Activated CD8-positive, alpha-beta memory T cell treated with anti-CD3 and anti-CD28 coated beads, Interleukin-2, amount 50 U/mL, for 1 hour (primary cell): ENCODE measurements around the gene EFCAB11.
A peak's percentile ranks its signal among the peaks of the same experiment; 100 is the strongest.

Source experiments
- DNase-seq: peaks from one replicate; pipeline ENCODE4 v3.0.0-alpha.2; 2020; ENCODE audit errors: extremely low read depth

Gene EFCAB11

GRCh38 chr14:89954070-89955021 is at the start of gene EFCAB11:
Gene EFCAB11 (minus strand): TSS chr14:89954730. CDS start chr14:89954660, 70 bp downstream.
- peak; percentile 92 for DNase-seq

- DNase-seq = no peak
Observed at GRCh38 chr14:90003526-90004307, 49.2 kb upstream of the EFCAB11 start.

- no peak for DNase-seq
Observed at GRCh38 chr14:90000935-90001334, 46.4 kb upstream of the EFCAB11 start.

- no peak for DNase-seq
Observed at GRCh38 chr14:89996963-89997362, 42.4 kb upstream of the EFCAB11 start.

GRCh38 chr14:89992273-89992672 is 37.7 kb upstream of the EFCAB11 start:
- DNase-seq = no peak

- DNase-seq = no peak
Observed at GRCh38 chr14:89990623-89991275, 36.2 kb upstream of the EFCAB11 start.

GRCh38 chr14:89990218-89990617 is 35.7 kb upstream of the EFCAB11 start:
- DNase-seq = no peak

GRCh38 chr14:89988787-89989186 is 34.3 kb upstream of the EFCAB11 start:
- DNase-seq = no peak

GRCh38 chr14:89987161-89987475 is 32.6 kb upstream of the EFCAB11 start:
- DNase-seq = no peak

- DNase-seq = no peak
Observed at GRCh38 chr14:89986462-89987160, 32.1 kb upstream of the EFCAB11 start.

GRCh38 chr14:89983375-89983774 is 28.8 kb upstream of the EFCAB11 start:
- DNase-seq = no peak

- no peak for DNase-seq
Observed at GRCh38 chr14:89978656-89979055, 24.1 kb upstream of the EFCAB11 start.

- DNase-seq = no peak
Observed at GRCh38 chr14:89977668-89978067, 23.1 kb upstream of the EFCAB11 start.

GRCh38 chr14:89973234-89973823 is 18.8 kb upstream of the EFCAB11 start:
- DNase-seq = no peak

GRCh38 chr14:89965839-89966238 is 11.3 kb upstream of the EFCAB11 start:
- DNase-seq = no peak

GRCh38 chr14:89963288-89963978 is 8.9 kb upstream of the EFCAB11 start:
- no peak for DNase-seq

GRCh38 chr14:89960914-89961313 is 6.4 kb upstream of the EFCAB11 start:
- no peak for DNase-seq

- no peak for DNase-seq
Observed at GRCh38 chr14:89959853-89960445, 5.4 kb upstream of the EFCAB11 start.

- DNase-seq = no peak
Observed at GRCh38 chr14:89958966-89959365, 4.4 kb upstream of the EFCAB11 start.

- DNase-seq = no peak
Observed at GRCh38 chr14:89957791-89958190, 3.3 kb upstream of the EFCAB11 start.
